ENCODE data around the gene DNM1. TPM values are rescaled to one million over a fixed set of nuclear protein-coding genes. Genes with fewer than 3 reads are reported as not detected.
A peak's percentile ranks its signal among the peaks of the same experiment; 100 is the strongest.

The DNM1 gene
- total and polyA plus RNA-seq, 4 donors, result 0.29 to 5.9 (median 1.1) TPM

- 88% methylated on average over 3 of the region's 3 CpGs for WGBS
- H3K4me3 ChIP-seq (ENCODE audit: low read depth in 1 of 3, low read length in 3 of 3), result no peak overlapping the region
- DNase-seq (ENCODE audit: low spot score), result no peak
- H3K9me3 ChIP-seq (ENCODE audit: control insufficient read depth in 4 of 4, low read length in 3 of 4), result no peaks in the 10 kb centered on the region
- H3K36me3 ChIP-seq (ENCODE audit: control insufficient read depth in 4 of 4, insufficient read depth in 3 of 4, low read depth in 1 of 4, low read length in 3 of 4), result peaks cover 0 to 2% (median under 1%) of the 10 kb centered on the region in 4 donors
- no peaks in the 10 kb centered on the region for H3K27me3 ChIP-seq (ENCODE audit: control insufficient read depth in 4 of 4, insufficient read depth in 4 of 4, low read length in 3 of 4)
- H3K4me1 ChIP-seq (ENCODE audit: control insufficient read depth in 4 of 4, insufficient read depth in 4 of 4, low read length in 3 of 4), result peaks cover 0 to 5% (median 1%) of the 10 kb centered on the region in 4 donors
- TF ChIP-seq GABPA (IDR thresholded peaks at IDR 0.05 in 1 of 2, conservative IDR thresholded peaks at IDR 0.05 in 1 of 2), result no peak
- peak; percentile 85 for TF ChIP-seq NR2F2 (IDR thresholded peaks at IDR 0.05)
- H3K27ac ChIP-seq (ENCODE audit: low read depth in 1 of 2, low read length in 2 of 2), result no peak overlapping the region
- H3K9ac ChIP-seq (ENCODE audit: low read depth in 1 of 2, low read length in 2 of 2), result no peak overlapping the region
Observed at GRCh38 chr9:128251732-128252100, 48.5 kb downstream of the DNM1 start.

GRCh38 chr9:128252317-128253139 lies 49.3 kb downstream of the DNM1 start:
- Histone ChIP-seq H3K9me3 (ENCODE audit: control insufficient read depth in 4 of 4, low read length in 3 of 4) (no peaks in the 10 kb centered on the region), H3K4me1 (ENCODE audit: control insufficient read depth in 4 of 4, insufficient read depth in 4 of 4, low read length in 3 of 4) (peaks cover 0 to 5% (median 1%) of the 10 kb centered on the region in 4 donors), H3K27ac (ENCODE audit: low read depth in 1 of 2, low read length in 2 of 2) (no peak overlapping the region), H3K9ac (ENCODE audit: low read depth in 1 of 2, low read length in 2 of 2) (no peak overlapping the region), H3K36me3 (ENCODE audit: control insufficient read depth in 4 of 4, insufficient read depth in 3 of 4, low read depth in 1 of 4, low read length in 3 of 4) (peaks cover 4 to 10% (median 6%) of the 10 kb centered on the region in 4 donors), H3K4me3 (ENCODE audit: low read depth in 1 of 3, low read length in 3 of 3) (no peak overlapping the region), H3K27me3 (ENCODE audit: control insufficient read depth in 4 of 4, insufficient read depth in 4 of 4, low read length in 3 of 4) (no peaks in the 10 kb centered on the region)
- WGBS, result 91% methylated on average over 25 of the region's 25 CpGs
- DNase-seq (ENCODE audit: low spot score), result no peak
- TF ChIP-seq MAX (IDR thresholded peaks at IDR 0.05) (no peak), SP1 (IDR thresholded peaks at IDR 0.05) (no peak), FOXA1 (IDR thresholded peaks at IDR 0.05) (no peak), ZBTB33 (IDR thresholded peaks at IDR 0.05) (no peak), EGR1 (IDR thresholded peaks at IDR 0.05; ENCODE audit: low read depth in 2 of 2) (no peak), CTCF (IDR thresholded peaks at IDR 0.05; ENCODE audit: low read depth, low read length, missing input control) (no peak), RXRA (IDR thresholded peaks at IDR 0.05) (no peak), FOXA2 (IDR thresholded peaks at IDR 0.05) (no peak), NR2F2 (IDR thresholded peaks at IDR 0.05) (no peak), REST (IDR thresholded peaks at IDR 0.05) (no peak)

Data from liver (tissue), 9 donors.